ENCODE measurements around the gene CCDC187.

DNA sequence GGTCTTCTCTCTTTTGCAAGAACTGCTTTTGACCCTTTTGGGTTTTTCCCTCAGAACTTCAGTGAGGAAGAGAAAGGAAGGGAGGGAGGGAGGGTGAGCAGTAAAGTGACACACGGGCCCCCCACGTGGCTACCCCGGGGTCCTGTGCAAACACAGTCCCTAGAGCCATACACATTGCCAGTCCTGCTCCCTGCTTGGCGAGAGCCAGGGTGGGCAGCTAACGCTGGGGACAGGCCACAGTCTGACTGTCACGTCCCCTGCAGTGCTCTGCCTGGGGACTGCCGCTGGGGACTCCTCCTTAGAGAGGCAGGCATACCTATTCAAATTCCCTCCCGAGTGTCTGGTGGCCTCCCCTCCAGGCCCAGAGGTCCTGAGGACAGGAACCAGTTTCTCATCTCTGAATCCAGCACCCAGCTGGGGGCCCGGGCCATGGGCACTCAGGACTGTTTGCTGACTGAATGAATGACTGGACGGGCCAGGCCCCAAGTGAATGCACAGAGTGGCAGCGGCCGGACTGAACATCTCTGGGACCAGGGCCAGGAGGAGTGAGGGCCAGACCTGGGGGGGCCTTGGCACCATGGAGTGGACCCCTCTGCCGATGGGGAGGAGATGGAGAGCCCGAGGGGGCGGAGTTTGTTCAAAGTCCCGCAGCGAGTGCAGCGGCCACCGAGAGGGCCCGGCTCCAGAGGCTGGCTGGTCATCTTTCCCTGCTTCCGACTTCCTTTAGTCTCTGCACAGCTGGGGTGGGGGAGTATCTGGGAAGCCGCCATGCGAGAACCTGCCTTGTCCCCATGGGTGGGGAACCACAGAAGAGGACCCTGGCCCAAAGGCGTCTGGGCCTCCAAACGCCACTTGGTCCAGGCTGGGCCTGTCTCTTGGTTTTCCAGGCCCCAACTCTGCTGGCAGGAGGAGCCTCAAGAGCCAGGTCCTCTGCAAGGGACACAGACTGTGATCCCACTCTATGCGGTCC is 5.8 kb downstream of the CCDC187 start:
- TF ChIP-seq, protein P1, sequence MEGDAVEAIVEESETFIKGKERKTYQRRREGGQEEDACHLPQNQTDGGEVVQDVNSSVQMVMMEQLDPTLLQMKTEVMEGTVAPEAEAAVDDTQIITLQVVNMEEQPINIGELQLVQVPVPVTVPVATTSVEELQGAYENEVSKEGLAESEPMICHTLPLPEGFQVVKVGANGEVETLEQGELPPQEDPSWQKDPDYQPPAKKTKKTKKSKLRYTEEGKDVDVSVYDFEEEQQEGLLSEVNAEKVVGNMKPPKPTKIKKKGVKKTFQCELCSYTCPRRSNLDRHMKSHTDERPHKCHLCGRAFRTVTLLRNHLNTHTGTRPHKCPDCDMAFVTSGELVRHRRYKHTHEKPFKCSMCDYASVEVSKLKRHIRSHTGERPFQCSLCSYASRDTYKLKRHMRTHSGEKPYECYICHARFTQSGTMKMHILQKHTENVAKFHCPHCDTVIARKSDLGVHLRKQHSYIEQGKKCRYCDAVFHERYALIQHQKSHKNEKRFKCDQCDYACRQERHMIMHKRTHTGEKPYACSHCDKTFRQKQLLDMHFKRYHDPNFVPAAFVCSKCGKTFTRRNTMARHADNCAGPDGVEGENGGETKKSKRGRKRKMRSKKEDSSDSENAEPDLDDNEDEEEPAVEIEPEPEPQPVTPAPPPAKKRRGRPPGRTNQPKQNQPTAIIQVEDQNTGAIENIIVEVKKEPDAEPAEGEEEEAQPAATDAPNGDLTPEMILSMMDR (IDR thresholded peaks at IDR 0.05) = no peak
- TF ChIP-seq POLR2A (IDR thresholded peaks at IDR 0.05) = no peak
- TF ChIP-seq POLR2AphosphoS5 (IDR thresholded peaks at IDR 0.05) = no peak
